Mucosa of gallbladder (tissue), 1 donor: ENCODE data around the gene TTC9. TPM values are rescaled to one million over a fixed set of nuclear protein-coding genes. Genes with fewer than 3 reads are reported as not detected.

Experiments used
- DNase-seq: peaks from one replicate; pipeline ENCODE4 v3.0.0-alpha.2; 2020; ENCODE audit warnings: low spot score
- total RNA-seq: library from RNA; stranded (reverse); gene quantifications from one replicate; pipeline ENCODE4 v1.2.1, GENCODE V29; 2021
- donor health status: DM: no; HTN: no; CAD: no.

Gene TTC9
- total RNA-seq, 1 donor from 2014 or later: 8.1 TPM

DNA sequence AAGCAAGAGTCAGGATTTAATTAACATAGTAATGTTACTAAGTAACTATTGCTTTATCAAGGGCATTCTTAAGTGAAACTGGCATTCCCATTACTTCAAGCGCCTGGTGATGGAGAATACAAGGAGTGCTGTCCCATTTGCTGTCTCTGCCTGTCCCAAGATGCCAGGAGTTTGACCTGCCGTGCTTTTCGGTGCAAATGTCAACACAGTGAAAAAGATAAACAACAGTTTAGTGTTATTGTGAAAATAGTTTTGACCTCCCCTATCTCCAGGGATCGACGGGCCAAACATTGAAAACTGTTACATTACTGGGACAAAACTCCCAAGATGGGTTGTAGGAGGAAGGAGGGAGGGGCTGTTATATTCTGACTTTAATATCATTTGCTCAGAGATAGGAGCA lies 74.8 kb downstream of the TTC9 start:
- no peak for DNase-seq

GRCh38 chr14:70716958-70717357 lies 75.2 kb downstream of the TTC9 start:
- DNase-seq: no peak

DNA sequence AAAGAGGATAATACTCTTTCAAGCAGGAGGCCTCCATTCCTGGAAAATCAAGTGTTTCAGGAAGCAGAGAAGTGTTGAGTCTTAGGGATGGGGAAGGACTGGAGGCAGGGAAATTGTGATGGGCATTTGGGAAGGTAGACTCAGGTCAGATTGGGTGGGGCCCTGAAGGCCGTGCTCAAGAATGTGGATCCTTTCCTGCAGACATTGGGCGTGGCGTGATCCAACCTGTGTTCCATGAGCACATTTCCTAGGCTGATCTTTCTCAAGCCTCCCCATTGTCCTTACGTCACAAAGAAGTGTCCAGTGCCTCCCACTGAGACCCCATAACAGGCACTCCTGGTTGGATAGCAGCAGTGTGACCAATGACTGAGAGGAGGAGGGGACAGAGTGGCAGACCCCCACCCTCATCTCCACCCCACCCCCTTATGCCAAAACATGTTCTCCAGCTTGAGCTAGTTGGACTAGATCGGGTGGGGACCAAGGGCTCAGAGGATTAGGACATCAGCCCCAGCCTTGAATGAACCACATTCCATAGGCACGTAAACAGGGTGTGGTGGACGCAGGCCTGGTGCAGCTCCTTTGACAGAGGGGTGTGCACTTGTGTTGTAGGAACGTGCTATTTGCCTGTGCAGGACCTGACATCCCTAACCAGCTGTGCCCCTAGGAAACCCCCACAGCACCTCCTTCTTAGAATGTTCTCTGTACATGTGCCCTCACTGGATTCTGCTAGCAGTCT lies 76.8 kb downstream of the TTC9 start:
- no peak for DNase-seq

GRCh38 chr14:70721542-70721941 lies 79.8 kb downstream of the TTC9 start:
- DNase-seq: no peak

GRCh38 chr14:70722418-70722817 lies 80.7 kb downstream of the TTC9 start:
- DNase-seq: peak; percentile 15

DNA sequence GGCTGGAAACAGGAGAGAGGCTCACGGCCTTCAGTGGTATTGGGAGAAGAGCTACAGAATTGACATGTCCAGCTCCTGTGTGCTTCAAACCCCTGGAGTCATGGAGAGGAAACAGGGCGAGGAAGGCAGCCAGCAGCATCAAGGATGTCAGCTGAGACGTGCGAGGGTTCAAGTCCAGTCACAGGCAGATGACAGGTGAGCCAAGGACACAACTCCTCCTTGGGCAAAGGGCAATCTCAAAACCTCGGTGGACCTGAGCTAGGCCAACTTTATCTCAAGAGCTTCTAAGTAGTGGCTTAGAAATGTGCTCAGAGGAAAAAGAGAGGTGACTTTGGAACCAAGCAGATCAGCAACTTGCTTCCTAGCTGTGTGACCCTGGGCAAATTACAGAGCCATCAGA lies 81.6 kb downstream of the TTC9 start:
- no peak for DNase-seq

DNA sequence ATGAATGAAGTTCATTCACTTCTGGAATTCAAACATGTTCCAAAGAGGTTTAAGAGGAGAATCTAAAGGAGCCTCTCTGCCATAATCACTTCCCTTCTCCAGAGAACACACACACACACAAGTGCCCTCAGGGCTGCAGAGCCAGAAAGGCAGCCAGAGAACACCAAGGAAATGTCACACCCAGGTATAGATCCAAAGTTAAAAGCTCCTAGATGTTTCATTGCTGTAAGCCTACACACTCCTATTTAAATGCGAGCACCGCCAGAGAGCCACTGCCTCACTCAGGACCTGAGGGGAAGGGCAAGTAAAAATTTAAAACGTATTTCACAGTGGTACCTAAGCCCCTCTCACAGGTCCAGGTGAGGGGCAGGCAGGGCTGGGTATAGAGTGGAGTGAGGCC lies 82.4 kb downstream of the TTC9 start:
- DNase-seq: no peak

- no peak for DNase-seq
These were observed 83.2 kb downstream of the TTC9 start for GRCh38 chr14:70724944-70725343.

Other genes starting within 250 kb of the TTC9 start
- gene SYNJ2BP, start 224.8 kb upstream of the TTC9 start, total RNA-seq: 64.2 TPM
- gene ADAM21, start 189.7 kb upstream of the TTC9 start, total RNA-seq: 0.40 TPM
- 0.60 TPM for gene ADAM20, start 106.9 kb upstream of the TTC9 start, total RNA-seq
- 24.2 TPM for gene MED6, start 41.3 kb upstream of the TTC9 start, total RNA-seq
- 9.9 TPM for gene MAP3K9, start 167.6 kb downstream of the TTC9 start, total RNA-seq